UCSD-AML1 (cell line): ENCODE measurements around the gene PLCB1.
"Not testable (repeated sequence)": the region's sequence is repeated elsewhere in the genome, so short reads cannot be mapped to it uniquely, and the experiment has no call there.

Experiments
- DNase-seq: peaks from one replicate; lab custom pipeline; 2025; ENCODE audit not compliant: unreplicated experiment; lab: John Stamatoyannopoulos, UW

Gene PLCB1

GRCh38 chr20:8328189-8328588, 196.1 kb downstream of the PLCB1 start:
- no peak for DNase-seq

- DNase-seq = no peak
Measured at GRCh38 chr20:8330319-8330784, 198.3 kb downstream of the PLCB1 start.

- no peak for DNase-seq
Measured at GRCh38 chr20:8330785-8331695, 199.0 kb downstream of the PLCB1 start.

DNA sequence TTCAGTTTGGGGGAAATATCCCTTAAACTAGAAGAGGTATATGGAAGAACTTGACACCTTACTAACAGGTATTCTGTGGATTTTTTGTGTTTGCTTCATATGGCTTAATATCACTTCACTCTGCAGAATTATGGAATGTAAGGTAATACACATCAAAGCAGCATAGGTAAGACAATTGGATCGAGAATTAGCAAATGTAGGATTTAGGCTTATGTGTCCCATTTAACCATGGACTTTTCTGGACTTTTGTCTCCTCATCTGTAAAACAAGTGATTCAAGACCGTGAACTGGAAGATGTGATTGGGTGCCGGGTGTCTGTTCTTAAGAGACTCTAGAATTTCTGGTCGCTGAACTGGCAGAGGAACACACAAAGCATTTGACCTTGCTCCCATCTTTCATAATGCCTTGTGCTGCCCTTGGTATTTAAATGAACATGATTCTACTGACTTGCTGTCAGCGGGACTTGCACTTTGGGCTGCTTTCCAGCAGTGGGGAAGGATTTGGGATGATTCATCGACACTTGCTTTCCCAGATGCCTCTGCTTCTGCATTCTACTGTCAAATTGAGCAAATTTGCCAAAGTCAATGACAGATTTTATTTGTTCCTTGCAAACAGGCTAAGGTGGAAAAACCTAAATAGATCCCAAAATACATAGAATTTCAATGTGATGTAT, 199.8 kb downstream of the PLCB1 start:
- no peak for DNase-seq

DNA sequence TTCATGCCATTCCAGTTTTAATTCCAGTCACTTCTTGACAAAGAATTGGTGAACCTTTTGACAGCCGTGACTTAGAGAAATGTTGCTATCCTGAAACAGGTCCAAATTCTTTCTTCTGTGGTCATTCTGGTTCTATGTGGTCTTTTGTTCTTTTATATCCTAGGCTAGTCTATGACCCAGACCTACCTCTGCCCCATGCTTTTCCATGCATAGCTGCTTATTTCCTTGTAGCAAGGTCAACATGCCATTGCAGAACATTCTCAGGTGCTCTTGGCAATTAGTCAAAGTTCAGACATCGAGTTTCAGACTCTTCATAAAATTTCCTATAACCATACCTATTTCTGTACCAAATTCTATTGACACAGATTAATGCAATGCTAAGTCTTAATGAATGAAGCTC, 202.6 kb downstream of the PLCB1 start:
- no peak for DNase-seq

DNA sequence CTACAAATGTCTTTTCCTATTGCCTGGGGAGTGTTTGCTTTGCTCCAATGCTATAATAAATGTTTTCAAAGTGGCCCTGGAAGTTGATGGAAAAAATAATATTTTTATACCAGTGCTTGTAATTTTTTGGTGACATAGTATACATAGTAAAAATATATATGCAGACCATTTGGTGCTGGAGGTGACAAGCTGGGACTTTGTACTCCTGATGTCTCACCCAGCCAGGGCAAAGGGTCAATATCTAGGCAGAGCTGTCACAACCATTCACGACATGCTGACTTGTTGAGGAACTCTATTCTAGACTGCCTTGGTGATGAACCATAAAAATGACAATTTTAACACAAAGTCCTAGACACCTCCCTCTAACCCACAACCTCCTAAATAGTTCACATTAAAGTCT, 203.0 kb downstream of the PLCB1 start:
- DNase-seq = no peak

DNA sequence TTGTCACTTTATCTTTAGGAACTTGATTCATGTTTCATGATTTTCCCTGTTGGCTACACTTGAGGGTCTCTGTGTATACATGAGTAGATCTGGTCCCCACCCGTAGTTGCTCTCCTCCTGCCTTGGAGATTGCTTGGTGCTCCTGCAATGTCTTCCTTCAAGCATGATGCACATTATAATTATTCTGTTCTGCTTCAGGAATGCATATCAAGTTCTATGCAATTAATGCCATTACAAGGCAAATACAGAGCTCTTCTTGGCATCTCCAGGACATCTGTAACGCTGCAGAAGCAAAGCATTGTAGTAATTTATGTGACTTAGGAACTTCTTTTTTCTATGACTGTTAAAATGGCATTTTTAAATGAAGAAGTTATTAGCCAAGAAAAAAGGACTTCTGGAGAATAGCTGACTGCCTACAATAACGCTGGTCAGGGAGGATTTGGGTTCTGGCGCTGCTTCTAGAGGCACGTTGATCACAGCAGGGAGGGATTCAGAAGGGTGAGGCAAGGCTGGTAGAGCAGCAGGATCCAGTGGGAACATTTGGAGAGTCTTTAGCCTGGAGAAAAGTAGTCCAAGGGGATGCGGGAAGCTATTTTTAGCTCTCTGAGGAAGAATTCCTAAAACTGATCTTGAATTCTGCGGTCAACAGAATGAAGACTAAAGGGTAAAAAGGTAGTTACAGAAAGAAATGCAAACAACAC, 203.6 kb downstream of the PLCB1 start:
- DNase-seq = no peak

- DNase-seq = no peak
Measured at GRCh38 chr20:8339349-8339748, 207.3 kb downstream of the PLCB1 start.

DNA sequence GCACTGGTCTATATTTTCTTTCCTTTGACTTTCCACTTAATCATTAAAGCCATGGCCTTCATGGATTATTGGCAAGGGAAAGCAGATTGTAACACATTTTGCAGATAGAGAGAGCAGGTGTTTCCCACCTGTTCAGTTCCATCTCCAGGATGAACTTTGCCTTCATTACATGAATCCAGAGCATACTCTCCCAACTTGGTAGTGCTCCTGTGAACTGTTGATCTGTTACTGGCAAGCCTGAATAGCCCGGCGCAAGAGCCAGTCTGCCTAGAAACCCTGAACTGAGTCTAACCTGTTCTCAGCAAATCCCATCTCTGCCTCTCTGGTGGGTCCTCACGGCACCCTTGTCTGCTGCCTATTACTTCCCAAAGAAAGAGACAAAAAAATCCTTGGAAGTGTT, 210.3 kb downstream of the PLCB1 start:
- DNase-seq = no peak

DNA sequence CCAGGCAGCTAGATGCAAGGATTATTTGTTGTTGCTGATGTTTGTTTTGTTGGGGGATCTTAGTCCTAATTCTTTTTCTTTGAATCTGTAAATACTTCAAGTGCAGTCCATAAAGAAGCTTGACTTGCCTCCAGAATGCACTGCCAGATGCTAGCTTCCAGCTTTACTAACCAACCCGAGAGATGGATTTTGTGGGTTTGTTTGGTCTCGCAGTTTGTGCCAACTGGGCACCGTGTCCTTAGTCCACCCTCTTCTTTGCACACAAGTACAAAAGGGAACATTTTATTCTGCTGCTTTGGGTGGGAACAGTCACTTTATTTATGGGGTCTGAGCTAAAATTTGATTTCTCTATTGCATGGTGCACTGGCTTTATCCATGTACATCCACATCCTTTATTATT, 212.0 kb downstream of the PLCB1 start:
- no peak for DNase-seq

GRCh38 chr20:8344631-8345030, 212.6 kb downstream of the PLCB1 start:
- no peak for DNase-seq

DNA sequence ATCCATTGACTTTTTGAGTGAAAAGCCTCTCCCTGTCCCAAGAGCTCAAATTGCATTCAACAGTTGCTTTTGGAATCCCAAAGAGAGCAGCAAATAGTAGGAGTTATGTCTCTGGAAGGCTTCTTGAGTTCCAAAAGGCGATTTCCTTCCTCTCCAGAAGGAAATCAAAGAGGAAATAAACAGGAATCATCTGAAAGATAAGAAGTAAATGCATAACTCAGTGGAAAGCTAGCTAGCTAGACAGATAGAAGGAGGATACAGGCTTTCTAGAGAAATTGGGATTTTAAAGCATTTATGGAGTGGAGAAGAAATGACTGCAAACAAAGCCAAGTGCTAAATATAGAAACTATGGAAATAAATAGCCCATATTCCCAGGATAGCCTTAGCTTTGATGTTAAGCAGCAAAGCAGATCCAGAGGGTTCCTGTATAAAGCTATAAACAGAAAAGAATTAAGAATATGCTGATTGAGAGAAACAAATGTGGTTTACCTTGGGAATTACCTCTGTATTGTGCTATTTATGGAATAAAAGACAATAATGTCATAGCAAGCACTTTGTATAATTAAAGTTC, 214.7 kb downstream of the PLCB1 start:
- DNase-seq = no peak

DNA sequence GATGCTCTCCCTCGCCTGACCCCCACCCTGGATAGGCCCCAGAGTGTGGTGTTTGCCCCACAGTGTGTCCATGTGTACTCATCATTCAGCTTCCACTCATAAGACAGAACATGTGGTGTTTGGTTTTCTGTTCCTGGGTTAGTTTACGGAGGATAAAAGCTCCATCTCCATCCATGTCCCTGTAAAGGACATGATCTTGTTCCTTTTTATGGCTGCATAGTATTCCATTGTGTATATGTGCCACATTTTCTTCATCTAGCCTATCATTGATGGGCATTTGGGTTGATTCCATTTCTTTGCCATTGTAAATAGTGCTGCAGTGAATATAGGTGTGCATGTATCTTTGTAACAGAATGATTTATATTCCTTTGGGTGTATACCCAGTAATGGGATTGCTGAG, 218.2 kb downstream of the PLCB1 start:
- not testable (repeated sequence) for DNase-seq

GRCh38 chr20:8352486-8352885, 220.4 kb downstream of the PLCB1 start:
- DNase-seq = no peak

- DNase-seq = no peak
Measured at GRCh38 chr20:8353512-8353911, 221.4 kb downstream of the PLCB1 start.

- DNase-seq = no peak
Measured at GRCh38 chr20:8355453-8355852, 223.4 kb downstream of the PLCB1 start.

DNA sequence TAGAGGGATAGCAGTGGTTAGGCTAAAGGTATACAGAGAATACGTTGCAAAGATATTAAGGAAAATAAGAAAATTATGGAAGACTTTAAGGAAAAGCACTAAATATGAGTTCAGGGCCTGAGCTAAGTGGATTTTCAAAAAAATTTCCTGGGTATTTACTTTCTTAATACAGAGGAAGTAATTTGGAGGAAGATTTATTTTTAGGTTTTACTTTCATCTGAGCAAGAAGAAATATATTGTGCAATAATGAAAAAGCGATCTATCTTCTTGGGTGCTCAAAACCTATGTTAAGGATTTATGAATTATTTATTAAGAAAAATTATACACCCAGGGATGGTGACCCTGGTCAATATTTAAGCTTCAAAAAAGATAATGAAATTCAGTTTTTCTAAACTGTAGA, 224.7 kb downstream of the PLCB1 start:
- DNase-seq = no peak

- no peak for DNase-seq
Measured at GRCh38 chr20:8357703-8358102, 225.6 kb downstream of the PLCB1 start.

- no peak for DNase-seq
Measured at GRCh38 chr20:8360035-8360434, 228.0 kb downstream of the PLCB1 start.

GRCh38 chr20:8361006-8361652, 229.1 kb downstream of the PLCB1 start:
- no peak for DNase-seq

DNA sequence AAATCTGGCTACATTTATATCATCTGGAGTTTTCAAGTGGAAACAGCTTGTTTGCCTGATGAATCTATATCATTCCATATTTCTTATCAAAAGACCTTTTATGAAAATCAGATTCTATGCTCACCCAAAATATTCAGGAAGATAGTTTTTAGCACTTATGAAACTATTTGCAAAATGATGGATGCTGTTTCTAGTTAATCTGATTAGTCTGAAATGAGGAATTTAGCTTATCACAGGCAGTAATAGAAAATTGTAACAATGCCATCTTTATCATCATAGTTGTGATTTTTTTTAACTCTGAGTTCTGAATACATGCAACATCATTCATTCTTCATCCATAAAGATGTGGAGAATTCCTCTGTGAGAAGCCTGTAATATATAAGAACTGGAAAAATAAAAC, 229.7 kb downstream of the PLCB1 start:
- DNase-seq = no peak
